Measurements from ENCODE around the gene MYRF.
A peak's percentile ranks its signal among the peaks of the same experiment; 100 is the strongest.

Gene MYRF

DNA sequence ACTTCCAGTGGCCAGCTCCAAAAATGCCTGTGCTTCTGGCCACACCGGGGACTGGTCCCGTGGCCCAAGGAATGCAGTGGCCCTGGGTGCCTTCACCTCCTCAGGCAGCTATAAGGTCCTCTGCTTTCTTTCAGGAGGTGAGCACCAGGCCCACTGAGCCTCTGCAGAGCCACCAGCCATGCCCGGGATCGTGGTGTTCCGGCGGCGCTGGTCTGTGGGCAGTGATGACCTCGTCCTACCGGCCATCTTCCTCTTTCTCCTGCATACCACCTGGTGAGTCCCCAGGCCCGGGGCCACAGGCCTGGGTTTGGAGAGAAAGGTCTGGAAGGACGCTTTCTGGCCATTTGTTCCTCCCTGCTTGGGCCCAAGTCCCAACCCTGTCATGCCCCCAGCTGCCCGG lies 32.5 kb upstream of the MYRF start:
- DNase-seq: no peak

DNA sequence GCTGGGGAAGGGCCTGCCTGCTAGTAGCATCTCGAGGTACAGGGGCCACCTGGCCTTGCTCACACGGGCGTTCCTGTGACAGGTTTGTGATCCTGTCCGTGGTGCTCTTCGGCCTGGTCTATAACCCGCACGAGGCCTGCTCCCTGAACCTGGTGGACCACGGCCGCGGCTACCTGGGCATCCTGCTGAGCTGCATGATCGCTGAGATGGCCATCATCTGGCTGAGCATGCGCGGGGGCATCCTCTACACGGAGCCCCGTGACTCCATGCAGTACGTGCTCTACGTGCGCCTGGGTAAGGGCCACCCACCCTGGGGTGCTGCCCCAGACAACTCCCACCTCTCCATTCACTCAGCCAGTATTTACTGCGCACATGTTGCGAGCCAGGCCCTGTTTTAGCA lies 31.8 kb upstream of the MYRF start:
- no peak for DNase-seq

DNA sequence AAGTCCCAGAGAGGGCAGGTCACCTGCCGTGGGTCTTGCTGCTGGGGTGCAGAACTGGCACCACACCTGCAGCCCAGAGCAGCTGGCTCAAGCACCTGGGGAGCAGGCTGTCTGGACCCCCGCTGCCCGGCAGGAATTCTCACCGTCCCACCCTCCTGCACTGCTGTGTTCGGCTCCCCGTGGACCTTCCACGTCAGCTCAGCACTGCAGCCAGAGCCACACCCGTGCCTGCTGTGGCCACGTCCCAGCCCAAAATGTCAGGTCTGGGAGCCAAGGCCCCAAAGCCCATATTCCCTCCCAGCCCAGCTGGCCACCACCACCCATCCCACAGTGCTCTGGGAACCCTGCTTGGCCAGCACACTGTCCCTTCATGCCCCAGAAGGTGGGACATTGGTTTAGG lies 28.0 kb upstream of the MYRF start:
- DNase-seq: no peak

DNA sequence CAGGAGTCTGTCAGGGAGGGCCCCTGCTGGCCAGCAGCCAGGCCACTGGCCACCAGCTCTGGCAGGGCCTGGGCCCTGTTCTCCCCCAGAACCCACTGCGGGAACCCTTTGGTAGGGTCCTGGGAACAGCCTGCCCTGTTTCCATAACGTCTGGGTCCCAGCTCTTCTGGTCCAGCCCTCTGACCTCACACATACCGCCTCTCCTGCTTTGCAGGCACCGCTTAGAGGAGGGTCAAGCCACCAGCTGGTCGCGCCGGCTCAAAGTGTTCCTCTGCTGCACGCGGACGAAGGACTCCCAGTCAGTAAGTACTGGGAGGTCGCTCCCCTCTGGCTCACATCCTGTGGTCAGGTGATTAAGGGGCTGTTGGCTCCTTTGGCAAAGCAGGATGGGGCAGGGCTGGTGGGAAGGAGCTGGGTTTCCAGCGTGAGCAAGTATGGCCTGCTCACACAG lies 26.6 kb upstream of the MYRF start:
- DNase-seq: no peak

- DNase-seq: no peak
Measured at GRCh38 chr11:61726775-61727174, 25.7 kb upstream of the MYRF start.

DNA sequence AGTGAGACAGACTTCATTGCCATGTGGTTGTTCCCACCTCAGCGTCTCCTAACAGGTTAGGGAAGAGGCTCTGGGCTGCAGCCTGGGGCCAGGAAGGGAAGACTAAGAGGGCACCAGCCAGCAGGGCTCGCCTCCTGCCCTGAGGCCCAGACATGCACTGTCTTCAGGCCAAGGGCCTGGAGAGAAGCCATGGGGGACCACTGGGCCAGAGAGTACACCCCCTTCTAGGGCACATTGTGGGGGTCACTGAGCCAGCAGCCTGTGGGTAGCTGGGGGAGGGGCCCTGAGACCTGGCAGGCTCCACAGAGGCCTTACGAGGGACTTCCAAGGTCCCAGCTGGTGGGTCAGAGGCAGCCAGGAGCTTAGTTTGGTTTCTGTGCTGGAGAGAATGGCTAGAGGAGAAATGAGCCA lies 25.0 kb upstream of the MYRF start:
- DNase-seq: peak; percentile 18

DNA sequence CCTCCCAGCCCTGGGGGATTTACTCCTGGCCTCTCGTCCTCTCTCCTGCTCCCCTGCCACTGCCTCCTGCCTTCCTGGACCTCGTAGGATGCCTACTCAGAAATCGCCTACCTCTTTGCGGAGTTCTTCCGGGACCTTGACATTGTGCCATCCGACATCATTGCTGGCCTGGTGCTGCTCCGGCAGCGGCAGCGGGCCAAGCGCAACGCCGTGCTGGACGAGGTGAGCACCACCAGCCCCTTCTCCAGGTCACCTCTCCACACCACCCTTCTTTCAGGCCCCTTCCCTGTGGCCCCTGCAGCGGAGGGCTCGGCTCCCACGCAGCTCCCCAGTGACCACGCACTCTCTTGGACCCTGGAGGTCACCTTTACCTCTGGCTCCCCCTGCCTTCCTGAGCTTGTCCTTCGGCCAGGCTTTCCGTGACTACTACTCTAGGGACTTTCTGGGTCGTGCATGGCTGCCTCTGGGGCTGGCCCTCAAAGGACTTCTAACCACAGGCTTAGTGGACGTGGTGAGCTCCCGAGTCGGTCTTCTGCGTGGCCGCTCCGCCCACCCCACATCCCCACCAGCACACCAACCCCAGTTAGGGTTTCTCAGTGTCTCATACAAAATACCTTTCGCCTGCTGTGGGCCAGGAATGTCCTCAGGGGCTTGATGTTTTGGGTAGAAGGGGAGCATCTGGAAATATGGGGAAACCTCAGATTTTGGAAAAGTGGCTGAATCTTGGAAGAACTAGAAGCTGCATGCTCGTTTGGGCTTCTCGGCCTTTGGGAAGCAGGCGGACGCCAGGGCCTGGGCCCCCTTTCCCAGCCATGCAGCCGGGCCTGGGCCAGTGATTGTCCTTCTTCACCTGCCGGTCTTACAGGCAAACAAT lies 24.1 kb upstream of the MYRF start:
- DNase-seq: no peak

- DNase-seq: no peak
Measured at GRCh38 chr11:61728940-61729219, 23.6 kb upstream of the MYRF start.

DNA sequence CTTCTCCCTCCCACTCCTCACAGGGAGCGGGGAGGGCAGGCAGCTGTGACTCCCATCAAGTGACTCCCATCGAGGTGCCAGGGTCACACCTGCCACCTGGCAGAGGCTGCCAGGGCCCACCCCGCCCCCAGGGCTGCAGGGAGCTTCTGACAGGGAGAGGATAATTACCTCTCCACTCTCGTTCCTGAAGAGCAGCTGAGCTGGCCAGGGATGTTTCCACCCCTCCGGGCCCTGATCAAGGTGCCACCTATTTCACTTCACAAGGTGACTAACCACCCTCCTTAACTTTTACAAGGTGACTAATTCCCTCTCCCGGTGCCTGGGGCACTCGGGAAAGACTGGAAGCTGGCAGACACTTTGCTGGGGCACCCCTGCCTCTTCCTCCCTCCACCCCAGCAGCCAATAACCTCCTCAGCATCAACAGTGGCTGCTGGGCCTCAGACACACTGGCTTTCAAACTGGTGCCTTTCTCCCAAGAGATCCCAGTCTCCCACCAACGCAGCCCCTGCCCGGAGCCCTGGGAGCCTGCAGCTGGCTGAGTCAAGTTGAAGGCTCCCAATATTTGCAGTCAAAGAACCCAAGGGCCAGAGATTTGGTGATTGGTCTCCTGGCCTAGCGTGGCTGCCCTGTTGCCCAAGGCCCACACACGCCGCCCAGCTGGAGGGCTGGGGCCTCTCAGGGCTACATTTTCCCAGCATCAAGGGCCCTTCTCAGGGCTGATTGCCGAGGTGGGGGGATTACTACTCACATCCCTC lies 22.0 kb upstream of the MYRF start:
- DNase-seq: no peak

- no peak for DNase-seq
Measured at GRCh38 chr11:61731211-61731951, 21.1 kb upstream of the MYRF start.

GRCh38 chr11:61731952-61732675 lies 20.3 kb upstream of the MYRF start:
- DNase-seq: peak; percentile 22

DNA sequence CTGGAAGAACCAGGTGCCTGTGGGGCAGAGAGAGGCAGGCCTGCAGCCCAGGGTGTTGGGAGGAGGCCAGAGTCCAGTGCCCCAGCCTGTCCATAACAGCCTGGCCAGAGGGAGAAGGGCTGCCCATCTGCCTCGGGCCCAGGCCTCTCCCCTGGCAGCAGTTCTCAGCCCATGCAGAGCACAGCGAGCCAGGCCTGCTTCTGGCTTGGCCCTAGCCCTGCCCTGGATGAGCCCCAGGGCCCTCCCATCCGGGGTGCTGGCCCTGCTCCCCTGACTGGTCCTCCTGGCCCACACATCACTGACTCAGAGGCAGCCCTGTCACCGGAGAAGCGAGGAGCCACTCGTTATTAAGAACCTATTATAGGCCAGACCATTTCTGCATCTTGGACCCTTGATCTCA lies 19.7 kb upstream of the MYRF start:
- peak; percentile 35 for DNase-seq

DNA sequence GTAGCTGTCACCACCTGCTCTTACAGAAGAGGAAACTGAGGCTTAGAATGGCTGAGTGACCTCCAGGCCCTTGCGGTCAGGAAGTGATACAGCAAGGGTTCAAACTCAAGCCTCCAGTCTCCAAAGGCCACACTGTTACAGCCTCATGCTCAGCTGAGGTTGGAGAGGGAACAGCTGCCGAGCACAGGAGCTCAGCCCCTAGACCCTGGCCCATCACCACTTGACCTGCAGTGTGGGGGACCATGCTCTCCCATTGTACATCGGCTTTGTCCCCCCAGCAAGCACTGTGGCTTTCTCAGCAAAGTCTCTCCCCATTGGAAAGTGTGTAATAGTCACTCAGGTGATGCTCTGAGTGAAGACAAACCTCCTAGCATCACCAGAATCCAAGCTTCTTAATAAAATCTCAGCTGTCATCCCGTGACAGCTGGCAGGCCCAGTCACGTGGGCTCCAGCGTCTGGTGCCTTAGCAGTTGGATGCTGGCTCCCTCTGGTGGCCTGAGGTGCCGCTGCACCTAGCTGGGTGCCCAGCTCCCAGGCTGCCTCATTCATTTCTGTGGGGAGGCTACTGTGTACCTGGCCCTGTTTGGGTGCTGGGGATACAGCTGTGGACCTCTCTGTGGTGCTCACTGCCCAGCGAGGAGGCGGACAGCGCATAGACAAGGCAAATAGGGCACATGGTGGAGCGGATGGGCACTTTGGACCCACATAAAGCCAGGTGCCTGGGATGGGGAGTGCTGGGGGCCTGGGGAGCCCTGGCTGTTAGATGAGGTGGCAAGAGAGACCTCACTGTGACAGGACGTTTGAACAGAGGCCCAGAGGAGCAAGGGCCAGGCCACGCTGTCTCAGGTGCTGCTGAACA lies 19.1 kb upstream of the MYRF start:
- peak; percentile 87 for DNase-seq

DNA sequence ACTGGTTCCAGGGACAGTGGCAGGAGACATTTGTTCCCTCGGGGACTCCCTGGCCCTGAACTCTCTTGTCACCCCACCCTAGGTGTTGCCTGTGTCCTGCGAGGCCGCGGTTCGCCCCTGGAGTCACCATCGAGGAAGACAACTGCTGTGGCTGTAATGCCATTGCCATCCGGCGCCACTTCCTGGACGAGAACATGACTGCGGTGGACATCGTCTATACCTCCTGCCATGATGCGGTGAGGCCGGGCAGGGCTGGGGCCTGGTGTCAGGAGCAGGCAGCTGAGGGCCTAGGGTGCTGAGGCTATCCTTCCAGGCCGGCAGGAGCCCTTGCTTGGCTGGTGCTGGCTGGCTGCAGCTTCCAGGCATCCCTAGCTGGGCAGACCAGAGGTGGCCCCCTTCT lies 17.7 kb upstream of the MYRF start:
- DNase-seq: no peak

GRCh38 chr11:61735391-61735790 lies 17.0 kb upstream of the MYRF start:
- DNase-seq: no peak

DNA sequence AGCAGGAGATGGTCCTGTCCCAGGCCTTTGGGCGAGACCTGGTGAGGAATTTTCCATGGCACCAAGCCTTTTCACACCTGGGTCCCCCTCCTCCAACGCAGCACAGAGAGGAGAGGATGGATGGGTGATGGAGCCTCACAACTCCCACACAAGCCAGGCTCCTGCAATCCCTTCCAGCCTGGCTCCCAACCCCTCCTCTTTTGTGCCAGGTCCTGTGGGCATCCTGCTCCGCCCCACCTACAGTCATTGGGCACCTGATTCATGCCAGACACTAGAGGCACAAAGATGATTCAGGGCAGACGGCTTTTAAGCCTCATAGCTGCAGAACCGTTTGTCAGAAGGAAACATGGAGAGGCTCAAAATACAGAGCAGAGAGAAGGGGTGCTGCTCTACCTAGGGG lies 16.1 kb upstream of the MYRF start:
- DNase-seq: no peak

GRCh38 chr11:61737131-61737530 lies 15.3 kb upstream of the MYRF start:
- no peak for DNase-seq

DNA sequence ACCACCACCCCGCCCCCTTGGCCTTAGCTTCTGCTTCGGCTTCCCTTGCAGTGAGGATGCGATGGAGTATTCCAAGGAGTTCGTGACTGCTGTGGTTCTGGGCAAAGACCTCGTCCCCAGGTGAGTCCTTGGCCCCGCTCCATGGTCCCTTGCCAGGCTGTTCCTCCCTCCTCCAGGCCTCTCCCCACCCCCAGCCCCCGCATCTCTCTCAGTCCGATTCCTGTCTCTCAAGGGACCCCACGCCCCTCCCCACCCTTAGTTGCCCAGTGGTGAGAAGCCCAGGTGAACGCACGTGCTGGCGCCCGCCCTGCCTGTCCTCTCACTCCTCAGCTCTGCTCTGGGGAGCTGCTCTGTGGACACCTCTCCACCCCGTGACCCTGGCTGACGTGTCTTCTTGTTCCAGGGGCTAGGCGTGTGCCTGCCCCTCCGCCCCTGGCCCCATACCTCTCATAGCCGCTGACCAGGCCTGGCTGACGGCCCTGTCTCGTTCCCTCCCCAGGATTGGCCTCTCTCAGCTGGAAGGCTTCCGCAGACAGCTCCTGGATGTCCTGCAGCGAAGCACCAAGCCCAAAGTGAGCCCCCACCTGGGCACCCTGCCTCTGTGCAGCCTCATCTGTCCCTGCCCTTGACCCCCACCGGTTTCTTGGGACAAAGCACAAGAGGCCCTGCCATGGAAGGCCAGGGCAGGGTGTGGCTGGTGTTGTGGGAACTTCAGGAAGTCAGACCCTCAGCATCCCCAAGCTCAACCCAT lies 14.6 kb upstream of the MYRF start:
- no peak for DNase-seq

GRCh38 chr11:61738776-61739175 lies 13.7 kb upstream of the MYRF start:
- DNase-seq: no peak

- DNase-seq: no peak
Measured at GRCh38 chr11:61739413-61739812, 13.0 kb upstream of the MYRF start.

DNA sequence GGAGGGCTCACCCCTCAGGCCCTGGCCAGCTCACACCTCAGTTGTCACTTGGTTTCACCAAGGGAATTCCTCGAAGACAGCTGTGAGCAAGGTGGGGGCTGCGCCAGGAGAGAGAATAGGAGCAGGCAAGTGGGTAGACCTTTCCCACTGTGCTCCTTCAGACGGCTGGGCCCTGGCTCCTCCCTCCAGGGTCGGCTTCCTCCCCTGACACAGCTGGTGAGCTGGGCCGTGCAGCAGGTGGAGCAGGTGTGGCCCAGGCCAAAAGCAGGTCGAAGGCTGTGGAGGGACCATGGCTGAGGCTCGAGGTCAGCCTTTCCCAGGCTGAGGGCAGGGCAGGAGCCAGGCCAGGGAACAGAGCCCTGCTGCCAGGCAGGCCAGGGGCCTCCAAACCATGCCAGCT lies 12.5 kb upstream of the MYRF start:
- DNase-seq: no peak

Measured in midbrain (tissue), 1 donor.